Cardiac muscle cell (in vitro differentiated cells and primary cell): ENCODE data around the gene ANKH. TPM values are rescaled to one million over a fixed set of nuclear protein-coding genes. Genes with fewer than 3 reads are reported as not detected.

ENCODE experiments used
- DNase-seq, 2 donors: peaks; one replicate each; pipeline versions ENCODE4 v3.0.0 to v3.0.0-alpha.2; 2010 to 2017; ENCODE audit warnings: low read depth in 1 of 2, low spot score in 1 of 2
- H3K27ac ChIP-seq: fragments of 200-600 bp; sonication (generic); 2 replicates; pipeline ENCODE4 v1.5.1; 2016
- H3K27me3 ChIP-seq: fragments of 200-600 bp; sonication (generic); 2 replicates; pipeline ENCODE4 v1.6.0; 2016; ENCODE audit warnings: control low read depth
- H3K36me3 ChIP-seq: fragments of 200-600 bp; sonication (generic); 2 replicates; pipeline ENCODE4 v1.5.1; 2016; ENCODE audit warnings: control low read depth
- H3K4me1 ChIP-seq: fragments of 200-600 bp; sonication (generic); 2 replicates; pipeline ENCODE4 v1.8.1; 2017; ENCODE audit warnings: low read depth, mild to moderate bottlenecking, mixed run types
- H3K4me3 ChIP-seq: fragments of 200-600 bp; sonication (generic); 2 replicates; pipeline ENCODE4 v1.5.1; 2016; ENCODE audit warnings: mild to moderate bottlenecking
- H3K9me3 ChIP-seq: fragments of 200-600 bp; sonication (generic); 2 replicates; pipeline ENCODE4 v1.5.1; 2017; ENCODE audit warnings: low read depth, mild to moderate bottlenecking, control low read depth
- CTCF ChIP-seq: IDR thresholded peaks from 2 replicates; pipeline ENCODE4 v1.5.1; 2012; ENCODE audit warnings: low read depth, mild to moderate bottlenecking, low read length
- polyA plus RNA-seq: library from polyadenylated mRNA; unstranded; fragments of >200 nt; fragmentation: Nextera tagmentation; extraction: Ambion mirVana; gene quantifications from 2 replicates; pipeline ENCODE4 v1.2.1, GENCODE V29; 2016
- total RNA-seq: library from RNA; depleted of rRNA; stranded (reverse); fragments of >200 nt; gene quantifications from 2 replicates; pipeline ENCODE4 v1.2.3, GENCODE V29; 2016

The ANKH gene
- total and polyA plus RNA-seq, 2 experiments from 2014 or later: 26.6 to 48.1 TPM

- Histone ChIP-seq H3K4me1 (peaks cover 12% of the 10 kb centered on the region), H3K4me3 (peak overlapping the region; percentile 84), H3K27me3 (peaks cover 29% of the 10 kb centered on the region), H3K36me3 (no peaks in the 10 kb centered on the region), H3K9me3 (no peaks in the 10 kb centered on the region), H3K27ac (peak overlapping the region; percentile 96)
- TF ChIP-seq CTCF: peak; percentile 19
- DNase-seq: peak; percentile 61 to 74
Observed at GRCh38 chr5:14872070-14872989, 752 bp upstream of the ANKH start.

GRCh38 chr5:14870337-14871213 is 1.0 kb downstream of the ANKH start:
- no peak for TF ChIP-seq CTCF
- Histone ChIP-seq H3K4me3 (peak overlapping the region; percentile 90), H3K27me3 (peaks cover 29% of the 10 kb centered on the region), H3K4me1 (peaks cover 12% of the 10 kb centered on the region), H3K27ac (no peak overlapping the region), H3K9me3 (no peaks in the 10 kb centered on the region), H3K36me3 (no peaks in the 10 kb centered on the region)
- no peak for DNase-seq

GRCh38 chr5:14869668-14870164 is 1.9 kb downstream of the ANKH start:
- peaks cover 29% of the 10 kb centered on the region for H3K27me3 ChIP-seq
- no peaks in the 10 kb centered on the region for H3K9me3 ChIP-seq

GRCh38 chr5:14869233-14869632 is 2.3 kb downstream of the ANKH start:
- no peak for DNase-seq
- Histone ChIP-seq H3K4me1 (peaks cover 16% of the 10 kb centered on the region), H3K27ac (no peak overlapping the region), H3K9me3 (no peaks in the 10 kb centered on the region), H3K36me3 (no peaks in the 10 kb centered on the region), H3K4me3 (no peak overlapping the region), H3K27me3 (peaks cover 29% of the 10 kb centered on the region)
- no peak for TF ChIP-seq CTCF

More at GRCh38 chr5:14869668-14870164, 1.9 kb downstream of the ANKH start:
- no peaks in the 10 kb centered on the region for H3K36me3 ChIP-seq
- H3K27ac ChIP-seq: no peak overlapping the region
- H3K4me3 ChIP-seq: peak overlapping the region; percentile 90
- peaks cover 12% of the 10 kb centered on the region for H3K4me1 ChIP-seq
- DNase-seq: no peak
- TF ChIP-seq CTCF: no peak

- no peak overlapping the region for H3K27ac ChIP-seq
- no peak for TF ChIP-seq CTCF
- H3K36me3 ChIP-seq: no peaks in the 10 kb centered on the region
- H3K9me3 ChIP-seq: no peaks in the 10 kb centered on the region
- peaks cover 19% of the 10 kb centered on the region for H3K4me1 ChIP-seq
- no peak for DNase-seq
- H3K27me3 ChIP-seq: peaks cover 29% of the 10 kb centered on the region
- H3K4me3 ChIP-seq: no peak overlapping the region
Observed at GRCh38 chr5:14868771-14869170, 2.8 kb downstream of the ANKH start.
